H9 (cell line): ENCODE results near the gene PBX1. TPM values are rescaled to one million over a fixed set of nuclear protein-coding genes. Genes with fewer than 3 reads are reported as not detected.

ENCODE experiments used
- DNase-seq: peaks from one replicate; pipeline ENCODE4 v3.0.0-alpha.2; 2017
- H2AFZ ChIP-seq: one replicate; pipeline ENCODE4 v1.6.1; 2013; ENCODE audit warnings: mild to moderate bottlenecking, low read length, control low read depth, moderate library complexity
- H2AK5ac ChIP-seq: 2 replicates; pipeline ENCODE4 v1.6.1; 2013; ENCODE audit warnings: low read length, control low read depth, mixed read lengths; ENCODE audit not compliant: insufficient read length
- H2BK120ac ChIP-seq: one replicate; pipeline ENCODE4 v1.6.1; 2013; ENCODE audit warnings: low read depth, mild to moderate bottlenecking, low read length, control low read depth, inconsistent platforms; ENCODE audit not compliant: poor library complexity, severe bottlenecking
- H2BK12ac ChIP-seq: 2 replicates; pipeline ENCODE4 v1.6.1; 2013; ENCODE audit warnings: low read length, control low read depth, mixed read lengths, low read depth; ENCODE audit not compliant: insufficient read length
- H2BK15ac ChIP-seq: 2 replicates; pipeline ENCODE4 v1.6.1; 2013; ENCODE audit warnings: low read depth, low read length, control low read depth
- H2BK20ac ChIP-seq: one replicate; pipeline ENCODE4 v1.6.1; 2013; ENCODE audit warnings: low read depth, mild to moderate bottlenecking, low read length, control low read depth, inconsistent platforms; ENCODE audit not compliant: poor library complexity, severe bottlenecking
- H2BK5ac ChIP-seq: 2 replicates; pipeline ENCODE4 v1.6.1; 2013; ENCODE audit warnings: low read length, control low read depth, mixed read lengths; ENCODE audit not compliant: insufficient read length
- H3K14ac ChIP-seq: 2 replicates; pipeline ENCODE4 v1.6.1; 2013; ENCODE audit warnings: low read length, control low read depth; ENCODE audit not compliant: insufficient read depth
- H3K18ac ChIP-seq: 2 replicates; pipeline ENCODE4 v1.6.1; 2013; ENCODE audit warnings: low read depth, mild to moderate bottlenecking, mixed read lengths, low read length, control low read depth; ENCODE audit not compliant: insufficient read length
- H3K23ac ChIP-seq: 2 replicates; pipeline ENCODE4 v1.6.1; 2013; ENCODE audit warnings: low read length, control low read depth, mixed read lengths, low read depth; ENCODE audit not compliant: insufficient read length
- H3K23me2 ChIP-seq: 2 replicates; pipeline ENCODE4 v1.6.1; 2013; ENCODE audit warnings: low read depth, mild to moderate bottlenecking, mixed read lengths, low read length, control low read depth; ENCODE audit not compliant: insufficient read length, poor library complexity, severe bottlenecking
- H3K27ac ChIP-seq: 2 replicates; pipeline ENCODE4 v1.5.1; 2013; ENCODE audit warnings: low read length, control low read depth, mixed read lengths, low read depth; ENCODE audit not compliant: insufficient read length
- H3K27me3 ChIP-seq: 2 replicates; pipeline ENCODE4 v1.6.1; 2013; ENCODE audit warnings: low read length, control low read depth, inconsistent platforms; ENCODE audit not compliant: insufficient read depth
- H3K4ac ChIP-seq: 2 replicates; pipeline ENCODE4 v1.6.1; 2013; ENCODE audit warnings: low read depth, mild to moderate bottlenecking, control low read depth, inconsistent platforms, low read length, moderate library complexity
- H3K4me1 ChIP-seq: 2 replicates; pipeline ENCODE4 v1.6.1; 2013; ENCODE audit warnings: low read length, control low read depth, inconsistent platforms; ENCODE audit not compliant: insufficient read depth
- H3K4me2 ChIP-seq: 2 replicates; pipeline ENCODE4 v1.6.1; 2013; ENCODE audit warnings: low read length, control low read depth, mixed read lengths; ENCODE audit not compliant: insufficient read length, insufficient read depth
- H3K56ac ChIP-seq: 2 replicates; pipeline ENCODE4 v1.6.1; 2013; ENCODE audit warnings: low read depth, mild to moderate bottlenecking, mixed read lengths, low read length, control low read depth; ENCODE audit not compliant: insufficient read length
- H3K79me1 ChIP-seq: 2 replicates; pipeline ENCODE4 v1.6.1; 2013; ENCODE audit warnings: low read depth, mild to moderate bottlenecking, moderate library complexity, low read length, control low read depth, inconsistent platforms; ENCODE audit not compliant: insufficient read depth, poor library complexity, severe bottlenecking
- H3K79me2 ChIP-seq: 2 replicates; pipeline ENCODE4 v1.6.1; 2013; ENCODE audit warnings: low read length, control low read depth, inconsistent platforms; ENCODE audit not compliant: insufficient read depth
- H3K9ac ChIP-seq: 2 replicates; pipeline ENCODE4 v1.6.1; 2013; ENCODE audit warnings: low read length, control low read depth, mixed read lengths; ENCODE audit not compliant: insufficient read length; ENCODE audit errors: extremely low read depth
- H3K9me3 ChIP-seq: one replicate; pipeline ENCODE4 v1.6.1; 2013; ENCODE audit warnings: low read depth, low read length, inconsistent platforms; ENCODE audit not compliant: control insufficient read depth
- H3T11ph ChIP-seq: one replicate; pipeline ENCODE4 v1.6.1; 2013; ENCODE audit warnings: mild to moderate bottlenecking, low read length, control low read depth, inconsistent platforms
- H4K20me1 ChIP-seq: one replicate; pipeline ENCODE4 v1.6.1; 2013; ENCODE audit not compliant: control insufficient read depth, insufficient read length, insufficient read depth
- H4K5ac ChIP-seq: 2 replicates; pipeline ENCODE4 v1.6.1; 2013; ENCODE audit warnings: low read depth, mild to moderate bottlenecking, mixed read lengths, low read length, control low read depth; ENCODE audit not compliant: insufficient read length
- H4K8ac ChIP-seq: replicated peaks from 2 replicates; pipeline ENCODE4 v1.6.1; 2013; ENCODE audit warnings: low read length, control low read depth, mixed read lengths, low read depth; ENCODE audit not compliant: insufficient read length
- H4K91ac ChIP-seq: 2 replicates; pipeline ENCODE4 v1.6.1; 2013; ENCODE audit warnings: low read depth, mild to moderate bottlenecking, moderate library complexity, mixed read lengths, low read length, control low read depth; ENCODE audit not compliant: insufficient read length
- H3K27ac Mint-ChIP-seq, 3 experiments: 2 replicates in 2 of 3; 3 replicates in 1 of 3; pipeline ENCODE4 v1.8.0; 2020 to 2021; ENCODE audit warnings: mixed read lengths in 3 of 3, mild to moderate bottlenecking in 1 of 3, moderate library complexity in 1 of 3
- H3K27me3 Mint-ChIP-seq: 2 replicates; pipeline ENCODE4 v1.8.0; 2021; ENCODE audit warnings: low read depth, mild to moderate bottlenecking, moderate library complexity, mixed read lengths
- H3K36me3 Mint-ChIP-seq, 3 experiments: 2 replicates in 2 of 3; 3 replicates in 1 of 3; pipeline ENCODE4 v1.8.0; 2020 to 2021; ENCODE audit warnings: low read depth in 3 of 3, mixed read lengths in 3 of 3; ENCODE audit not compliant: insufficient read depth in 1 of 3
- H3K4me1 Mint-ChIP-seq, 2 experiments: 2 replicates each; pipeline ENCODE4 v1.8.0; 2020; ENCODE audit warnings: mixed read lengths in 2 of 2
- H3K4me3 Mint-ChIP-seq, 2 experiments: 2 replicates in 1 of 2; 3 replicates in 1 of 2; pipeline ENCODE4 v1.8.0; 2020 to 2021; ENCODE audit warnings: mild to moderate bottlenecking in 2 of 2, mixed read lengths in 2 of 2, moderate library complexity in 1 of 2
- H3K9me3 Mint-ChIP-seq, 2 experiments: 2 replicates in 1 of 2; 3 replicates in 1 of 2; pipeline ENCODE4 v1.8.0; 2020; ENCODE audit warnings: mild to moderate bottlenecking in 2 of 2, mixed read lengths in 2 of 2, moderate library complexity in 1 of 2
- CTCF ChIP-seq: fragments of 200-600 bp; sonication (generic); conservative IDR thresholded peaks from 3 replicates; pipeline ENCODE4 v1.8.0; 2021; ENCODE audit warnings: antibody characterized with exemption, mild to moderate bottlenecking
- WGBS: extraction: QIAGEN DNeasy Blood & Tissue Kit; methylation state at CpG from one replicate; pipeline ENCODE4 v1.1.7; 2013; ENCODE audit warnings: missing lambda C conversion rate, low lambda C conversion rate, mixed read lengths; ENCODE audit not compliant: insufficient read length; ENCODE audit errors: extremely low coverage; 5-methylcytosine and 5-hydroxymethylcytosine counted together
- total RNA-seq: library from RNA; stranded (reverse); gene quantifications from 2 replicates; pipeline ENCODE4 v1.2.1, GENCODE V29; 2021

Gene PBX1
- total RNA-seq, 1 experiment from 2014 or later = 142 TPM

DNA sequence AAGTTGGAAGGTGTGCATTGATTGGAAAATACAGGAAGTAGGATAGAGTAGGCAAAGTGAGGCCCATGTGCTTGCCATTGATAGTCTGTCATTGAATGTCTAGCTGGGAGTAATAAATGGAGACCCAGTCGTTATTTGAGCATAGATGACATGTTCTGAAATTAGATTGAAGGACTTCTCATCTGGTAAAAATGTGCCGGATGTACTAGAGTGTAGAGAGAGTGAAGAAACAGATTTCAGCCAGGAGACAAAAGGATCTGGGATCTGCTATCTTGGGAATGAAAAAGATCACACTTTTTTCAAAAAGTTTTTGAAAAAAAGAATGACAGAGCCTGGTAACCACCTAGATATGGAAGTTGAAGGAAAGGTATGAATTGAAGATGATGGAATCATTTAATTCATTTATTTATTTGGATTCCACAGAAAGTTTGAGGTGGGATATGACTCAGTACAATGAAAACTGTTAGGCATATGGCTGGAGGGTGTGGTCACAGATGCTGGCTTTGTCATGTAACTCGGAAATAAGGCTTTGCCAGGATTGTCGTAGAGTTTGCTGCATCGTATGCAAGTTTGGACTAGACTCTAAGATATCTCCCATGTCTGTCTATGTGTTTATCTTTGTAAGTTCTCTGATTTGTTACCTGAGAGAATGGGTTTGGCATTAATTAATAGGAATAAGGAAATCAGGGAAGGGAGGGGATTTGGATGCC lies 137.1 kb downstream of the PBX1 start:
- Histone ChIP-seq H4K20me1 (no peaks in the 10 kb centered on the region), H2BK5ac (no peak overlapping the region), H2BK120ac (no peak overlapping the region), H4K91ac (no peak overlapping the region), H2AFZ (no peak overlapping the region), H3K4me1 (peaks cover 3% of the 10 kb centered on the region; the same call in 1 of the 2 replicates), H3K56ac (no peak overlapping the region), H3K27ac (no peak overlapping the region), H2AK5ac (no peak overlapping the region), H3K4ac (no peak overlapping the region), H3K4me2 (no peak overlapping the region), H3K18ac (no peak overlapping the region), H3K23ac (no peak overlapping the region), H2BK15ac (no peak overlapping the region), H3K9me3 (no peaks in the 10 kb centered on the region), H2BK12ac (no peak overlapping the region), H3K79me1 (no peaks in the 10 kb centered on the region), H3T11ph (no peak overlapping the region), H3K9ac (no peak overlapping the region), H3K79me2 (no peaks in the 10 kb centered on the region; the same call in 1 of the 2 replicates), H4K5ac (no peak overlapping the region), H2BK20ac (no peak overlapping the region), H3K27me3 (no peaks in the 10 kb centered on the region), H4K8ac (no peak overlapping the region), H3K14ac (no peak overlapping the region), H3K23me2 (no peaks in the 10 kb centered on the region)
- H3K27ac Mint-ChIP-seq = no peak overlapping the region
- H3K9me3 Mint-ChIP-seq = no peaks in the 10 kb centered on the region
- no peaks in the 10 kb centered on the region for H3K27me3 Mint-ChIP-seq
- H3K4me1 Mint-ChIP-seq = peaks cover 18 to 30% of the 10 kb centered on the region in 2 experiments
- H3K36me3 Mint-ChIP-seq = peaks cover 0 to 3% (median 0%) of the 10 kb centered on the region in 3 experiments; a peak in 3 of 7 replicates
- no peak for DNase-seq
- no peak overlapping the region for H3K4me3 Mint-ChIP-seq
- WGBS = no CpG with 5 or more reads among the region's 5 CpGs
- TF ChIP-seq CTCF = no peak
